Activated effector memory CD4-positive, alpha-beta T cell treated with Interleukin-2 at 50 U/mL for 16 hours (primary cell): ENCODE measurements around the gene GPBAR1.
"Not testable (repeated sequence)": the region's sequence is repeated elsewhere in the genome, so short reads cannot be mapped to it uniquely, and the experiment has no call there.

Experiments used
- DNase-seq: peaks from one replicate; pipeline ENCODE4 v3.0.0-alpha.2; 2020

The GPBAR1 gene

DNA sequence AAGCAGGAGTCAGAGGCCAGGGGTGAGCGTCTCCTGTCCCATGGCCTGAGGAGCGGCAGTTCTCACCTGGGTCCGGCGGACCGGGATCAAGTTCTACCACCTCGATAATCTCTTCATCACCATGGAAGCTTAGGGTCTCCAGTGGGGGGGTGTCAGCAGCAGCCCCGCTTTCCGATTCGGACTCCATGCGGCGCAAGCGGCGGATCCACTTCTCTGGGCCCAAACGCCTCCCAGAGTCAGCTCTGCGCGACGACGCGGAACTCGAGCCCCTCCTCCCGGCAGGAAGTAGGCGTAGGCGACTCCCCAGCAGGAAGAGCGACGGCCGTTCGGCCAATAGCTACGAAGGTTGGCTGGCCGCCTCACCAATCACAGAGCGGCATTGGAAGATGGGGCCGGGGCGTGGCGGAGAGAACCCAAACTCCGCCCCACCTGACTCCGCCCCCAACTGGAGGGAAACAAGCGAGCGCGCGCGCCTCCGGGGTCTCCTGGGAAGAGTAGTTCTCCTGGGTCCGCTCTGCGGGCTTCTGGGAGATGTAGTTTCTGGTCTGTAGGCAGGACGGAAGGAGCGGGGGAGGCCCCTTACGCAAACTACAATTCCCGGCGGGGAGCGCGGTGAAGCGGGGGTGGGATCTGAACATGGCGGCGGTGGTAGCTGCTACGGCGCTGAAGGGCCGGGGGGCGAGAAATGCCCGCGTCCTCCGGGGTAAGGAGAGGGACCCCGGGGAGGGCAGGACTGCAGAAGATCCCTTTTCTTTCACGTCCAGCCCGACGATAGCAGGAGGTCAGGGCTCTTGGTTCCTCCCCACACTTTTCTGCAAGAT, 9.3 kb downstream of the GPBAR1 start, which contains the start of the genes AAMP and PNKD:
Gene AAMP (minus strand): TSS at position 238 of the 821 bp plus-strand sequence. CDS start 51 bp downstream, at position 187.
Gene PNKD (plus strand): TSS at position 620 of the 821 bp plus-strand sequence. CDS start 17 bp downstream, at position 637.
- peak; percentile 100 for DNase-seq

DNA sequence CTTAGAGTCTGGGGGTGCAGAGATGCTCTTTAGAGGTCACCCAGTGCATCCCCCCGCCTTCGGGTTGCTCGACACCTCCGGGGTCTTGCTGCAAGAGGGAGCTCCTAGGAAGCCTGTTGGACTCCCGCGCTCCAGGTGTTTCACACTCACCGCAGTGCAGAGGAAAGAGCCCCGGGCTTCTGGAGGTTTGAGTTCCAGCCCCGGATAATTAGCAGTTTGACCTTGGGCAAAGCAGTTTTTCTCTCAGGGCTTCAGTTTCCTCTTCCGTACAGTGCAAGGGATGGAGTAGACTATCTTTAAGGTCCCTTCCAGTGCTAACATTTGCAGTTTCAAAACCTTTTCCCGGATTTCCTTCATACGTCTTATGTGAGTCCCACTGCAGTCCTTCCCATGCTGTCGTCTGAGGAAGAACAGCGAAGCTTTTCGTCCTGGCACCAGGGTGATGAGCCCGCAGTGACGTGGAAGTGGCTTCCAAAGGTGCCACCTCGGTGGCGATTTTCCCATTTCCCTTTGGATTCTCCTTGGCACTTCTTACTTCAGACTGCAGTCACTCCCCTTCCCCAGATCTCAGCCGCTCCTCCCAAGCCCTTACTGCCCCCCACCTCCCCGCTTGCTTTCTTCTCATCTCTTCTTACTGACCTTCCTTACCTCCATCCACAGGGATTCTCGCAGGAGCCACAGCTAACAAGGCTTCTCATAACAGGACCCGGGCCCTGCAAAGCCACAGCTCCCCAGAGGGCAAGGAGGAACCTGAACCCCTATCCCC, 10.1 kb downstream of the GPBAR1 start:
- no peak for DNase-seq

GRCh38 chr2:218271487-218271797, 10.6 kb downstream of the GPBAR1 start:
- DNase-seq: no peak

GRCh38 chr2:218271865-218272530, 11.2 kb downstream of the GPBAR1 start:
- DNase-seq: no peak

DNA sequence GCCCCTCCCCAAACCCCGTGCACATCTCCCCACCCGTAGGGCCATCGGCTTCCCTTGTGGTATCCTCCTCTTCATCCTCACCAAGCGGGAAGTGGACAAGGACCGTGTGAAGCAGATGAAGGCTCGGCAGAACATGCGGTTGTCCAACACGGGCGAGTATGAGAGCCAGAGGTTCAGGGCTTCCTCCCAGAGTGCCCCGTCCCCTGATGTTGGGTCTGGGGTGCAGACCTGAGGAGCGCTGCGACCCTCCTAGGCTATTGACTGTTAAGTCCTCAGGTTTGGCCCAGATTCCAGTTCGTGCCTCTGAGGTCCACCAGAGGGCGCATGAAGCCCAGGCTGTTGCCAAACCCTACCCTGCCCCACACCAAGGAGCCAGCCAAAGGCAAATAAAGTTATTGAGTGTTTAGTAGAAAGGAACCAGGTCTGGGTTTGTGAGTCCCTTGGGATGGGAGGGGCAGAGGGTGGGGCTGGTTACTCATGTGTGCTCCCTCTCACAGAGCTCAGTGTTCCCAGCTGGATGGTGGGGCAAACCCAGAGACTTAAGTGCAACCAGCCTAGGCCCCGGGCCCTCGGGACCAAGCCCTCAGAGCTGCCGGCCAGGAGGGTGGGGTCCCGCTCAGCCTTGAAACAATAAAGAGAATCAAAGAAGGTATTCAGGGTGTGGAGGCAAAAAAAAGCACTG, 11.9 kb downstream of the GPBAR1 start:
- DNase-seq: peak; percentile 70

- DNase-seq: not testable (repeated sequence)
Measured at GRCh38 chr2:218273214-218273907, 12.5 kb downstream of the GPBAR1 start.

- DNase-seq: no peak
Measured at GRCh38 chr2:218273908-218274249, 13.1 kb downstream of the GPBAR1 start.

DNA sequence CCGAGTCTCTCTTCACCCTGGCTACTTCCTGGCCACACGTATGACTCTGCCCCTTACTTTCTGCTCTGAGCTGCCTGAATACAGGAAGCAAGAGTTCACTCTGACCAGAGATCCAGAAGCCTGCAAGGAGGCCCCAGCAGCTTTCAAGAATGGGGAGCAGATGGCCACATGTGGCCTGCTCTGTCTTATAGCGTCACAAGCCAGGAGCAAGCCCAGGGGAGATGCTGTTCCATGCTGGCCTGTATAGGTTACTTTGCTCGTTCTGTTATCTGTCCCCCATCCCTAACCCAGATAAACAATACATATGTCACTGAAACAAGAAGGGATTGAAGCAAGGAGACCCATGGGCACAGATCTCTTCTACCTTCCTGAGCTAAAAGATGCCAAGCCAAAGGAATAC, 13.8 kb downstream of the GPBAR1 start:
- DNase-seq: no peak

DNA sequence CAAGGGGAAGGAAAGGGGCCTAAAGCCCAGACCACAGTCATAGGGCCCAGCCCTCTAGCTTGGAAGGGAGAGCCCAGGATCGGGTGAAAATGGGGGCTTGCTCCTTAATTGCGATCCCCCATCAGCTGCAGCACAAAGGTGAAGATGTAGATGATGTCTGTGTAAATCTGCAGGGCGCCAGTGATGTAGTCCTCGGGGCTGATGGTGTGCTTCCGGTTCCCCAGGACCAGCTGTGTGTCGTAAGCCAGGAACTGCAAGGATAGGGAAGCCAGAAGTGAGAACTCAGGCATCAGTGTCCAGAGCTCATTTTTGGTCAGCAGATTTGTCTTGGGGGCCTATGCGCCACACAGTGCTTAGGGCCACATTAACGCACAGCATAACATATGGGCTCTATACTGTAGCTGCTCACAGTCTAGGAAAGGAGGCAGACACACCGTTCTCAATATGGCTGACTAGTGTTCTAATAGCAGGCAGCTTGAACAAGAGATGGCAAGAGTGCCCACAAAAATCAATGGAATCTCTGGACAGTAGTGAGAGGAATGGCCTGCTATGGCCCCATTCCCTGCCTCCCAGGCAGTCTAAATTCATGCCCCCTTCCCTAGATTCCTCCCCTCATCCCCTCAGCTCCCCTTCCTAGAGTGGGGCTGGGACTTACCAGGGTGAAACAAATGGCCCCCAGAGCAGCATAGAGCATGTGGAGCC, 14.7 kb downstream of the GPBAR1 start:
- DNase-seq: no peak

- DNase-seq: no peak
Measured at GRCh38 chr2:218276986-218277755, 16.4 kb downstream of the GPBAR1 start.

DNA sequence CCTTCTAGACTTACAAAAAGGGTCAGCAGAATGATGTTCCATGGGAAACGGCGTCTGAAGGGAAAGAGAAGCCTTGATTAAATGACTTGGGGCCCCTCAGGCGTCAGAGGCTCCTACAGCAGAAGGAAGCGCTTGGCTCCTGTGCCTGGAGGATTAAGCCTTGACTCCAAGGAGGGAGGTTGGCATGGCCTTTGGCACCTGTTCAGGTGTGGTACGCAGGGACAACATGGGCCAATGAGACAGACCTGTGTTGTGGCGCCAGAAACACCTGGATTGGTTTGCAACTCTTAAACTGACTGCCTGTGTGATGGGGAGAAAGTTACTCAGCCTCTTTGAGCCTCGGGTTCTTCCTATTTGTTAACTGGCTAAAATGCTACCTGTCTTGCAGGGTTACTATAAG, 17.1 kb downstream of the GPBAR1 start:
- DNase-seq: no peak

DNA sequence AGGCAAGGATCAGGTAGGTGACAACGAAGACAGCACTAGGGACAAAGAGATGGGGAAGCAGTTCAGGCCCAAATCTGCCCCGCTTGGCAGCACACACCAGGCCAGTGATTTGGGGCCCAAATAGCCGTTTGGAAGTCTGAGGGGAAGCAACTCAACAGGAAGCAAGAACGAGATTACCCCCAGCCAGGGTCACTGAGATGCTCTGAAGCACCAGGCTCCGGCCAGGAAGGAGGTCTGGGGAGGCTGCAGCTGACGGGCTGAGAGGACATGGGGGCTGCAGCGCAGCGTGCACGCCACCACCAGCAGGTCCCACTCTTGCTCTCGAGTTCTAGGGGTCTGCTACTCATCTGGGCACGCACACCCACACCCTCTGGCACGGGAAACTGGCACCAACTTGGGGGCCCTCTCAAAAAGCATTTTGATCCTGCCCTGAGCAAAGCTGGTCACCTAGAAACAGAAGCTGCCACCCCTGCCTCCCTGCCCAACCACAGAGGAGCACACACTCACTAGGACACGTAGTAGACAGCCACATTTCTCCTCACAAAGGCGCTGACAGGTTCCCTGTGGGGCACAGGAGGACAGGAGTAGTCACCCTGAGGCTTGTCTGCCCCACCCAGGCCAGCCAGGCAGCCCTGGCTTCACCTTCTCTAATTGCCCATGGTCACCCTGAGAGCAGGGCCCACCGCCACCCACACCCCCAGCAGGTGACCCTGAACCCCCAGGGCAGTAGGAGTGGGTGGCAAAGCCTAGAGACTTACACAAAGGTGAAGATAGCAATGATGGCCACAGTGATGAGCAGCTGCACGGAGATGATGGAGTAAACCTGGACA, 17.9 kb downstream of the GPBAR1 start:
- DNase-seq: no peak

GRCh38 chr2:218280260-218280870, 19.6 kb downstream of the GPBAR1 start:
- no peak for DNase-seq

DNA sequence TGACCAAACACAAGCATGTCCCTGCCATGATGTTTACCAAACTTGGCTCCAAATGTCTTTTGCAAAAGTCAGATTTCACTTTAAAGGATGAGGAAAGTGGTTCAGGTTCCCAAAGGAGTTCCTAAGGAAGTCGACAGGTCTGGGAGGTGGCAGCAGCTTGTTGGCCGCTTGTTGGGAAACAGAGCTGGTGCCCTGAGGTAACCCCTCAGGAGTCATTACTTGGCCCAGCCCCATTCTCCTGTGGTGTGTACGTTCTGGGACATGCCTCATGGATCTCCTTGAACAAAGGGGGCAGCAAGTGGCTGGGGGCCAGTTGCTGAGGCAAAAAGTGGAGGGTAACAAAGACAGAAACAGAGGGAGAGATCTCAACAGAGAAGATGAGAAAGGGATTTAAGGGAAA, 20.6 kb downstream of the GPBAR1 start:
- DNase-seq: no peak

GRCh38 chr2:218282173-218282991, 21.6 kb downstream of the GPBAR1 start:
- DNase-seq: no peak

GRCh38 chr2:218284106-218284811, 23.4 kb downstream of the GPBAR1 start:
- DNase-seq: peak; percentile 49

DNA sequence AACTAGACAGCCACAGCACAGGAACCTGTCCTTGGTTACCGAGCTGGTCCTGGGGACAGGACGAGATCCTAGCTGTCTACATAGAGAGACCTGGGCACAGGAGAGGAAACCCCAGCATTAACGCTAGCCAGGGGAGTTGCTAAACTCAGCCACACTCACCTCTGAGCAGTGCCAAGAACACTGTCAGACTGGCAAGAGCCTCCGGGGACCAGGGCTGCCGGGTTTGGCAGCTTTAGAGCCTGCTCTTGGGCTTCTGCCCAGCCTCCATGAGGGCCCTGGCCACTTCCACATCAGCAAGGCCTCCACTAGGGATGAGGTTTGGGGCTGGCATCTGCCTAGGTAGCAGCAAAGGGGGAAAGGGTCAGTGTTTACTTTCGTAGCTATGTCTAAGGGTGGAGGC, 24.8 kb downstream of the GPBAR1 start:
- DNase-seq: no peak
